SK-N-SH (cell line): ENCODE measurements around the gene CEACAM16. TPM values are rescaled to one million over a fixed set of nuclear protein-coding genes. Genes with fewer than 3 reads are reported as not detected.

ENCODE experiments used
- CTCF ChIA-PET: fragments of 300-600, 350-600 bp; formaldehyde crosslinking; extraction: SDS; loops from one replicate; lab custom pipeline; 2021; lab: Yijun Ruan, JAX
- POLR2A ChIA-PET: fragments of 350-600 bp; sonication (Branson Sonifier 250); formaldehyde crosslinking; extraction: SDS; loops from one replicate; lab custom pipeline; 2020; ENCODE audit warnings: antibody characterized with exemption, inconsistent platforms; lab: Yijun Ruan, JAX
- DNase-seq: peaks from one replicate; pipeline ENCODE4 v3.0.0; 2012
- H2AFZ ChIP-seq: fragments of 200-600 bp; sonication (generic); 2 replicates; pipeline ENCODE4 v1.8.1; 2016; ENCODE audit warnings: antibody characterized with exemption, mild to moderate bottlenecking, low read depth
- H3F3A ChIP-seq: fragments of 200-600 bp; sonication (generic); replicated peaks from 2 replicates; pipeline ENCODE3; 2016; ENCODE audit warnings: antibody characterized with exemption, mild to moderate bottlenecking; ENCODE audit not compliant: insufficient read depth
- H3K27ac ChIP-seq, 2 experiments: fragments of 200-500 bp in 1 of 2; fragments of 200-600 bp in 1 of 2; sonication (Bioruptor generic) in 1 of 2; sonication (generic), shearing (Covaris generic) in 1 of 2; 2 replicates each; pipeline versions ENCODE4 v1.5.1 to v1.6.1; 2014 to 2016; ENCODE audit warnings: low read depth in 2 of 2, inconsistent platforms in 1 of 2, low read length in 1 of 2, mild to moderate bottlenecking in 1 of 2, mixed read lengths in 1 of 2
- H3K27me3 ChIP-seq: fragments of 200-600 bp; sonication (generic), shearing (Covaris generic); 2 replicates; pipeline ENCODE4 v1.6.1; 2016; ENCODE audit warnings: mixed run types; ENCODE audit not compliant: insufficient read depth
- H3K36me3 ChIP-seq, 2 experiments: fragments of 200-500 bp in 1 of 2; fragments of 200-600 bp in 1 of 2; sonication (Bioruptor generic) in 1 of 2; sonication (generic) in 1 of 2; replicated peaks in 1 of 2; 2 replicates each; pipeline versions ENCODE3 to v1.5.1; 2014 to 2016; ENCODE audit warnings: low read length in 1 of 2, mild to moderate bottlenecking in 1 of 2; ENCODE audit not compliant: insufficient read depth in 2 of 2, control insufficient read depth in 1 of 2
- H3K4me1 ChIP-seq, 2 experiments: fragments of 200-500 bp in 1 of 2; fragments of 200-600 bp in 1 of 2; sonication (Bioruptor generic) in 1 of 2; sonication (generic), shearing (Covaris generic) in 1 of 2; 2 replicates each; pipeline versions ENCODE4 v1.5.1 to v1.6.1; 2014 to 2016; ENCODE audit warnings: low read depth in 1 of 2, low read length in 1 of 2, mixed run types in 1 of 2; ENCODE audit not compliant: insufficient read depth in 2 of 2, control insufficient read depth in 1 of 2
- H3K4me2 ChIP-seq: fragments of 200-600 bp; sonication (generic), shearing (Covaris generic); 2 replicates; pipeline ENCODE4 v1.6.1; 2017; ENCODE audit warnings: mixed run types
- H3K4me3 ChIP-seq, 2 experiments: fragments of 200-500 bp in 1 of 2; fragments of 200-600 bp in 1 of 2; sonication (Bioruptor generic) in 1 of 2; sonication (generic), shearing (Covaris generic) in 1 of 2; 2 replicates each; pipeline versions ENCODE4 v1.5.1 to v1.8.1; 2014 to 2016; ENCODE audit warnings: low read depth in 2 of 2, inconsistent platforms in 1 of 2, low read length in 1 of 2, mild to moderate bottlenecking in 1 of 2, mixed read lengths in 1 of 2, moderate library complexity in 1 of 2
- H3K79me2 ChIP-seq: fragments of 200-600 bp; sonication (generic); 2 replicates; pipeline ENCODE4 v1.8.1; 2017; ENCODE audit warnings: mild to moderate bottlenecking; ENCODE audit not compliant: insufficient read depth
- H3K9ac ChIP-seq: fragments of 200-600 bp; sonication (generic); 2 replicates; pipeline ENCODE4 v1.6.1; 2017; ENCODE audit warnings: mixed run types
- H3K9me2 ChIP-seq: fragments of 200-600 bp; sonication (generic); 2 replicates; pipeline ENCODE4 v1.6.1; 2017; ENCODE audit warnings: mixed run types
- H3K9me3 ChIP-seq: fragments of 200-600 bp; sonication (generic); 2 replicates; pipeline ENCODE4 v1.6.1; 2017; ENCODE audit warnings: mixed run types, mild to moderate bottlenecking, moderate library complexity
- H4K20me1 ChIP-seq: fragments of 200-600 bp; sonication (generic); 2 replicates; pipeline ENCODE4 v1.6.1; 2017; ENCODE audit warnings: mild to moderate bottlenecking, mixed run types; ENCODE audit not compliant: insufficient read depth
- CTCF ChIP-seq: fragments of 200-600 bp; sonication (generic); IDR thresholded peaks from 2 replicates; pipeline ENCODE4 v1.6.1; 2017; ENCODE audit warnings: antibody characterized with exemption, mild to moderate bottlenecking, moderate library complexity
- MEF2A ChIP-seq: IDR thresholded peaks from 2 replicates; pipeline ENCODE4 v1.4.0; 2012; ENCODE audit warnings: low read depth, borderline replicate concordance
- RAD21 ChIP-seq: IDR thresholded peaks from 2 replicates; pipeline ENCODE4 v1.6.1; 2012; ENCODE audit warnings: mild to moderate bottlenecking, low read length
- SMC3 ChIP-seq: IDR thresholded peaks from 2 replicates; pipeline ENCODE4 v1.6.1; 2012; ENCODE audit warnings: low read depth, low read length, improper control_type of control experiment
- TAF1 ChIP-seq: IDR thresholded peaks from 2 replicates; pipeline ENCODE4 v1.6.1; 2012; ENCODE audit warnings: low read depth, mild to moderate bottlenecking, low read length, moderate library complexity, borderline replicate concordance
- WGBS: methylation state at CpG from one replicate; pipeline ENCODE4 v1.1.6; 2017; ENCODE audit warnings: low lambda C conversion rate; 5-methylcytosine and 5-hydroxymethylcytosine counted together
- polyA plus RNA-seq, 3 experiments: library from polyadenylated mRNA; depleted of rRNA; stranded (reverse); fragments of >200 nt; gene quantifications; 2 replicates each; pipeline ENCODE4 v1.2.3, GENCODE V29; 2012

CEACAM16 gene
- polyA plus RNA-seq, 1 of the 3 experiments (the other 2 are of a cell fraction), result not detected

GRCh38 chr19:44653977-44654774, 44.8 kb upstream of the CEACAM16 start:
- ChIA-PET POLR2A (no interaction called here), CTCF (interaction anchor here (0.6 to 12.3 kb wide), 5 partner anchors 22 to 117 kb away, joined by 3 to 148 read pairs (median 3); no protein-coding TSS in a partner anchor)
- H2AFZ ChIP-seq, result no peak overlapping the region
- no peaks in the 10 kb centered on the region for H3K9me3 ChIP-seq
- peaks cover 39% of the 10 kb centered on the region; the same call in 1 of the 2 replicates for H3K79me2 ChIP-seq
- DNase-seq, result no peak
- H4K20me1 ChIP-seq, result peaks cover 4% of the 10 kb centered on the region; the same call in 1 of the 2 replicates
- no peaks in the 10 kb centered on the region for H3K4me1 ChIP-seq
- no peak overlapping the region for H3K9ac ChIP-seq
- no peak overlapping the region for H3K27ac ChIP-seq
- no peaks in the 10 kb centered on the region for H3K27me3 ChIP-seq
- no peak overlapping the region for H3K4me2 ChIP-seq
- 0 out of 2 replicates have a peak, but pooled peaks have one; percentile 3 for TF ChIP-seq RAD21
- TF ChIP-seq TAF1, result no peak
- no peaks in the 10 kb centered on the region for H3K9me2 ChIP-seq
- H3K4me3 ChIP-seq, result no peak overlapping the region
- H3F3A ChIP-seq, result peaks cover 14% of the 10 kb centered on the region
- 73% methylated on average over 16 of the region's 16 CpGs for WGBS
- H3K36me3 ChIP-seq, result peaks cover 53 to 59% of the 10 kb centered on the region in 2 experiments

GRCh38 chr19:44657211-44657921, 41.6 kb upstream of the CEACAM16 start:
- TF ChIP-seq CTCF, result peak; percentile 88
- TF ChIP-seq MEF2A, result no peak
- peak; percentile 68 for TF ChIP-seq RAD21
- peak; percentile 86 for TF ChIP-seq SMC3
- Histone ChIP-seq H3F3A (peaks cover 27% of the 10 kb centered on the region), H2AFZ (no peak overlapping the region), H3K9ac (no peak overlapping the region), H3K27ac (no peak overlapping the region), H3K4me2 (no peak overlapping the region), H3K4me1 (no peaks in the 10 kb centered on the region), H3K9me2 (no peaks in the 10 kb centered on the region), H4K20me1 (no peaks in the 10 kb centered on the region; the same call in 1 of the 2 replicates), H3K9me3 (no peaks in the 10 kb centered on the region), H3K79me2 (peaks cover 11% of the 10 kb centered on the region; the same call in 1 of the 2 replicates), H3K36me3 (peaks cover 55 to 61% of the 10 kb centered on the region in 2 experiments), H3K4me3 (no peak overlapping the region; a peak in 1 of 4 replicates), H3K27me3 (no peaks in the 10 kb centered on the region)
- CTCF ChIA-PET, result interaction anchor here (0.6 to 12.3 kb wide), 38 partner anchors 9 to 442 kb away, joined by 3 to 148 read pairs (median 4); partner anchors contain the start of genes CEACAM20 and PVR
- WGBS, result 58% methylated on average over 25 of the region's 25 CpGs
- POLR2A ChIA-PET, result interaction anchor here (1.0 to 1.5 kb wide), 2 partner anchors 9 to 87 kb away, joined by 3 read pairs; no protein-coding TSS in a partner anchor
- DNase-seq, result peak; percentile 86
